Keratinocyte (primary cell): ENCODE data around the gene ASH1L. TPM values are rescaled to one million over a fixed set of nuclear protein-coding genes. Genes with fewer than 3 reads are reported as not detected.
"Not testable (repeated sequence)": the region's sequence is repeated elsewhere in the genome, so short reads cannot be mapped to it uniquely, and the experiment has no call there.

Experiments used
- DNase-seq: peaks from one replicate; pipeline ENCODE4 v3.0.0-alpha.2; 2011; ENCODE audit warnings: low read depth, missing footprints, low spot score
- FAIRE-seq: peaks from 2 replicates; lab custom pipeline; 2011; peaks lifted over from hg19 to GRCh38; lab: Jason Lieb, UNC
- H2AFZ ChIP-seq: 2 replicates; pipeline ENCODE4 v1.6.0; 2012; ENCODE audit warnings: low read length, control low read depth, inconsistent platforms; ENCODE audit not compliant: control insufficient read depth
- H3K27ac ChIP-seq: 2 replicates; pipeline ENCODE4 v1.5.1; 2011; ENCODE audit warnings: low read length; ENCODE audit not compliant: control insufficient read depth, insufficient read depth
- H3K27me3 ChIP-seq: 3 replicates; pipeline ENCODE4 v1.6.0; 2011; ENCODE audit warnings: low read length; ENCODE audit not compliant: control insufficient read depth, insufficient read depth; ENCODE audit errors: extremely low read depth
- H3K36me3 ChIP-seq, 2 experiments: 2 replicates in 1 of 2; 3 replicates in 1 of 2; pipeline ENCODE4 v1.5.1; 2011; ENCODE audit warnings: low read length in 2 of 2, mild to moderate bottlenecking in 1 of 2; ENCODE audit not compliant: control insufficient read depth in 2 of 2, insufficient read depth in 2 of 2; ENCODE audit errors: extremely low read depth in 1 of 2
- H3K4me1 ChIP-seq: 3 replicates; pipeline ENCODE4 v1.5.1; 2011; ENCODE audit warnings: low read length; ENCODE audit not compliant: control insufficient read depth, insufficient read depth; ENCODE audit errors: extremely low read depth
- H3K4me2 ChIP-seq: 3 replicates; pipeline ENCODE4 v1.6.0; 2011; ENCODE audit warnings: low read depth, low read length; ENCODE audit not compliant: control insufficient read depth, insufficient read depth; ENCODE audit errors: extremely low read depth
- H3K4me3 ChIP-seq, 3 experiments: fragments of 200-600 bp in 1 of 3; sonication (generic) in 1 of 3; 2 replicates in 2 of 3; 3 replicates in 1 of 3; pipeline ENCODE4 v1.5.1; 2011 to 2016; ENCODE audit warnings: low read length in 3 of 3, mild to moderate bottlenecking in 3 of 3, control low read depth in 2 of 3, inconsistent platforms in 1 of 3, low read depth in 1 of 3, mixed read lengths in 1 of 3, mixed run types in 1 of 3, moderate library complexity in 1 of 3; ENCODE audit not compliant: control insufficient read depth in 2 of 3, insufficient read depth in 2 of 3; ENCODE audit errors: extremely low read depth in 1 of 3
- H3K79me2 ChIP-seq: 2 replicates; pipeline ENCODE4 v1.6.0; 2012; ENCODE audit warnings: low read length; ENCODE audit not compliant: control insufficient read depth, insufficient read depth
- H3K9ac ChIP-seq: 3 replicates; pipeline ENCODE4 v1.6.0; 2011; ENCODE audit warnings: low read length; ENCODE audit not compliant: control insufficient read depth, insufficient read depth; ENCODE audit errors: extremely low read depth
- H3K9me1 ChIP-seq: 3 replicates; pipeline ENCODE4 v1.6.0; 2011; ENCODE audit warnings: low read length; ENCODE audit not compliant: control insufficient read depth, insufficient read depth; ENCODE audit errors: extremely low read depth
- H3K9me3 ChIP-seq: 2 replicates; pipeline ENCODE4 v1.5.1; 2012; ENCODE audit warnings: low read depth, low read length; ENCODE audit not compliant: control insufficient read depth
- H4K20me1 ChIP-seq: 3 replicates; pipeline ENCODE4 v1.6.0; 2011; ENCODE audit warnings: low read length; ENCODE audit not compliant: control insufficient read depth, insufficient read depth; ENCODE audit errors: extremely low read depth
- EZH2 ChIP-seq: IDR thresholded peaks from one replicate; pipeline ENCODE4 v1.6.1; 2012; ENCODE audit warnings: inconsistent platforms, mild to moderate bottlenecking, low read length, moderate library complexity
- dilution Hi-C: fragments of 300-500 bp; cut with MboI; formaldehyde crosslinking; loops from one replicate; pipeline ENCODE4 v1.7.0; 2020; ENCODE audit warnings: low sequenced_read_pairs; ENCODE audit not compliant: extremely low pct_ligation_motif_present
- polyA plus RNA-seq, 5 experiments: library from polyadenylated mRNA; depleted of rRNA in 3 of 5; stranded (reverse) in 3 of 5; stranded (forward) in 1 of 5; unstranded in 1 of 5; fragments of >200 nt; gene quantifications; 1 replicate in 1 of 5; 2 replicates in 3 of 5; 3 replicates in 1 of 5; pipeline versions ENCODE4 v1.2.1 to v1.2.3, GENCODE V29; 2011 to 2012; ENCODE audit warnings: missing spikeins in 2 of 5, low read depth in 1 of 5, low replicate concordance in 1 of 5
- TF ChIP-seq, protein P1 (sequence below), 3 experiments: IDR thresholded peaks in 1 of 3; conservative IDR thresholded peaks in 1 of 3; optimal IDR thresholded peaks in 1 of 3; 2 replicates in 2 of 3; 3 replicates in 1 of 3; pipeline versions ENCODE3 to v1.5.1; 2011; ENCODE audit warnings: low read length in 3 of 3, mild to moderate bottlenecking in 3 of 3, moderate library complexity in 2 of 3, control low read depth in 1 of 3, inconsistent platforms in 1 of 3; ENCODE audit not compliant: insufficient read depth in 2 of 3; ENCODE audit errors: extremely low read depth in 1 of 3

The ASH1L gene
- polyA plus RNA-seq, 1 donor (not counting 4 experiments of a cell fraction or from before 2014, with no cell fraction given), result 13.8 TPM

DNA sequence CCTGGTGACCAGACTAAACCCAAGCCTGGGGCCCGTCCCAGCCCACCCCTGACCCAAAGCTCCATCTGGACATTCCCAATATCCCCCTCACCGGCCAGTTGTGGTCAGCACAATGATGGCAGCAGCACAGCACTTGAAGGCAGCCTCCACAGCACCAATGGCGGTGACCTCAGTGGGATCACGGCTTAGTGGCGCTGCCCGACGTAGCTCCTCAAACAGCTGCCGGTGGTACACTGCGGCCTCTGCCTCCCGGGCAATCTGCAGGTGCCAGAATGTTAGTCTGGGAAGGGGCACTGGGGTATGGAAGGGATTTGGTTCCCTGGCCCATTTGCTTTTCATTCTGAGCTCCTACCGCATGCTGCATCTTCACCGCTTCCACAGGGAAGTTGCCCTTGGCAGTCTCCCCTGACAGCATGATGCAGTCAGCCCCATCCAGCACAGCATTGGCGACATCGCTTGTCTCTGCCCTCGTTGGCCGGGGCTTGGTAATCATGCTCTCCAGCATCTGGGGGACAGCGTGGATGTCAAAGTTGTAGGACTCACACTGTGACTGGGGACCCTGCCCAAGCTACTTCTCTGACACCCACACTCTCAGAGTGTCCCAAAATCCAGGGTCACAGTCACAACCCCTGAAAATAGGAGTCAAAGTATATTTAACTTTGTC lies 269.4 kb downstream of the ASH1L start:
- Histone ChIP-seq H3K36me3 (no peaks in the 10 kb centered on the region), H4K20me1 (no peaks in the 10 kb centered on the region), H3K27me3 (peaks cover 18% of the 10 kb centered on the region), H3K4me3 (no peak overlapping the region), H3K9ac (no peak overlapping the region), H3K27ac (no peak overlapping the region), H2AFZ (no peak overlapping the region), H3K9me1 (no peaks in the 10 kb centered on the region), H3K4me2 (no peak overlapping the region), H3K79me2 (no peaks in the 10 kb centered on the region), H3K9me3 (no peaks in the 10 kb centered on the region), H3K4me1 (peaks cover 12% of the 10 kb centered on the region)
- dilution Hi-C loops, result no loop called here
- TF ChIP-seq, protein P1, sequence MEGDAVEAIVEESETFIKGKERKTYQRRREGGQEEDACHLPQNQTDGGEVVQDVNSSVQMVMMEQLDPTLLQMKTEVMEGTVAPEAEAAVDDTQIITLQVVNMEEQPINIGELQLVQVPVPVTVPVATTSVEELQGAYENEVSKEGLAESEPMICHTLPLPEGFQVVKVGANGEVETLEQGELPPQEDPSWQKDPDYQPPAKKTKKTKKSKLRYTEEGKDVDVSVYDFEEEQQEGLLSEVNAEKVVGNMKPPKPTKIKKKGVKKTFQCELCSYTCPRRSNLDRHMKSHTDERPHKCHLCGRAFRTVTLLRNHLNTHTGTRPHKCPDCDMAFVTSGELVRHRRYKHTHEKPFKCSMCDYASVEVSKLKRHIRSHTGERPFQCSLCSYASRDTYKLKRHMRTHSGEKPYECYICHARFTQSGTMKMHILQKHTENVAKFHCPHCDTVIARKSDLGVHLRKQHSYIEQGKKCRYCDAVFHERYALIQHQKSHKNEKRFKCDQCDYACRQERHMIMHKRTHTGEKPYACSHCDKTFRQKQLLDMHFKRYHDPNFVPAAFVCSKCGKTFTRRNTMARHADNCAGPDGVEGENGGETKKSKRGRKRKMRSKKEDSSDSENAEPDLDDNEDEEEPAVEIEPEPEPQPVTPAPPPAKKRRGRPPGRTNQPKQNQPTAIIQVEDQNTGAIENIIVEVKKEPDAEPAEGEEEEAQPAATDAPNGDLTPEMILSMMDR (optimal IDR thresholded peaks at IDR 0.05 in 1 of 3, IDR thresholded peaks at IDR 0.05 in 1 of 3, conservative IDR thresholded peaks at IDR 0.05 in 1 of 3; ENCODE audit: extremely low read depth in 1 of 3, insufficient read depth in 2 of 3, low read length in 3 of 3), result no peak
- TF ChIP-seq EZH2, result no peak
- DNase-seq (no peak), FAIRE-seq (no peak)

DNA sequence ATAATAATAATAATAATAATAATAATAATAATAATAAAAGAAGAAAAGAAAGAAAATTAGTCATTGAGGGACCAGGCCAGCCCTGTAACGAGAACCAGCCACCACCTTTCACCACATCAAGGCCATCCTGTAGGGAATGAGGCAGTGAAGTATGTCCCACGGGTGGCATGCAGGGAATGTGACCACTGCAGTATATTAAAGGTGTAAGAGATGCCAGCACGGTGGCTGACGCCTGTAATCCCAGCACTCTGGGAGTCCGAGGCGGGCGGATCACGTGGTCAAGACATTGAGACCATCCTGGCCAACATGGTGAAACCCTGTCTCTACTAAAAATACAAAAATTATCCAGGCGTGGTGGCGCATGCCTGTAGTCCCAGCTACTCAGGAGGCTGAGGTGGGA lies 271.6 kb downstream of the ASH1L start:
- H3K27ac ChIP-seq, H3K36me3 ChIP-seq, H4K20me1 ChIP-seq, DNase-seq, H3K4me3 ChIP-seq, H3K79me2 ChIP-seq, H3K9me3 ChIP-seq, H3K9ac ChIP-seq, H3K9me1 ChIP-seq, H2AFZ ChIP-seq, FAIRE-seq, dilution Hi-C loops, H3K4me2 ChIP-seq: not testable (repeated sequence)
- Histone ChIP-seq H3K4me1 (peaks cover 12% of the 10 kb centered on the region), H3K27me3 (peaks cover 17% of the 10 kb centered on the region)
